GM23338 (cell line): ENCODE measurements around the gene GEMIN2. TPM values are rescaled to one million over a fixed set of nuclear protein-coding genes. Genes with fewer than 3 reads are reported as not detected.

ENCODE experiments used
- ATAC-seq: fragments of 200-7000 bp; cut with Tn5 transposase; 3 replicates; pipeline ENCODE4 v1.9.1; 2020
- DNase-seq: peaks from one replicate; pipeline ENCODE4 v3.0.0-alpha.2; 2015; ENCODE audit warnings: low spot score
- H2AFZ ChIP-seq: fragments of 200-600 bp; sonication (generic); 2 replicates; pipeline ENCODE4 v1.8.0; 2016; ENCODE audit warnings: antibody characterized with exemption, mild to moderate bottlenecking, moderate library complexity
- H3F3A ChIP-seq: fragments of 200-600 bp; sonication (generic); replicated peaks from 2 replicates; pipeline ENCODE4 v1.8.0; 2017; ENCODE audit warnings: antibody characterized with exemption, mixed run types, low read depth
- H3K27ac ChIP-seq: fragments of 200-600 bp; sonication (generic); 2 replicates; pipeline ENCODE4 v1.6.1; 2016; ENCODE audit warnings: low read depth
- H3K27me3 ChIP-seq: fragments of 200-600 bp; sonication (generic); 2 replicates; pipeline ENCODE4 v1.8.0; 2016; ENCODE audit warnings: mild to moderate bottlenecking, mixed run types, moderate library complexity; ENCODE audit not compliant: insufficient read depth
- H3K36me3 ChIP-seq: fragments of 200-600 bp; sonication (generic); 2 replicates; pipeline ENCODE4 v1.8.0; 2016; ENCODE audit warnings: mild to moderate bottlenecking; ENCODE audit not compliant: insufficient read depth
- H3K4me1 ChIP-seq: fragments of 200-600 bp; sonication (generic); 2 replicates; pipeline ENCODE4 v1.8.0; 2016; ENCODE audit warnings: mild to moderate bottlenecking, moderate library complexity; ENCODE audit not compliant: insufficient read depth
- H3K4me2 ChIP-seq: fragments of 200-600 bp; sonication (generic); 2 replicates; pipeline ENCODE4 v1.7.1; 2017; ENCODE audit warnings: mixed run types
- H3K4me3 ChIP-seq: fragments of 200-600 bp; sonication (generic); 2 replicates; pipeline ENCODE4 v1.6.1; 2016; ENCODE audit warnings: mixed run types
- H3K79me2 ChIP-seq: fragments of 200-600 bp; sonication (generic); replicated peaks from 2 replicates; pipeline ENCODE4 v1.8.0; 2017; ENCODE audit warnings: mild to moderate bottlenecking; ENCODE audit not compliant: insufficient read depth
- H3K9me2 ChIP-seq: fragments of 200-600 bp; sonication (generic); 2 replicates; pipeline ENCODE4 v1.8.0; 2017; ENCODE audit not compliant: insufficient read depth
- H4K20me1 ChIP-seq: fragments of 200-600 bp; sonication (generic); replicated peaks from 2 replicates; pipeline ENCODE4 v1.8.0; 2017; ENCODE audit warnings: mild to moderate bottlenecking; ENCODE audit not compliant: insufficient read depth
- H3K27ac Mint-ChIP-seq: 2 replicates; pipeline ENCODE4 v1.8.0; 2020; ENCODE audit warnings: inconsistent platforms, mild to moderate bottlenecking, moderate library complexity, mixed read lengths
- H3K27me3 Mint-ChIP-seq: 3 replicates; pipeline ENCODE4 v1.8.0; 2022; ENCODE audit warnings: low read depth, mild to moderate bottlenecking, moderate library complexity, mixed read lengths, inconsistent platforms; ENCODE audit not compliant: insufficient read depth, poor library complexity
- H3K36me3 Mint-ChIP-seq: 3 replicates; pipeline ENCODE4 v1.8.0; 2021; ENCODE audit warnings: low read depth, mild to moderate bottlenecking, inconsistent platforms, moderate library complexity, mixed read lengths
- H3K4me1 Mint-ChIP-seq: 3 replicates; pipeline ENCODE4 v1.8.0; 2020; ENCODE audit warnings: mild to moderate bottlenecking, inconsistent platforms, mixed read lengths
- H3K4me3 Mint-ChIP-seq: 3 replicates; pipeline ENCODE4 v1.8.0; 2021; ENCODE audit warnings: moderate library complexity, mild to moderate bottlenecking, inconsistent platforms, mixed read lengths
- H3K9me3 Mint-ChIP-seq: 3 replicates; pipeline ENCODE4 v1.8.0; 2020; ENCODE audit warnings: moderate library complexity, mild to moderate bottlenecking, inconsistent platforms, mixed read lengths
- CREB1 ChIP-seq: fragments of 250-450 bp; sonication (Bioruptor Pico); IDR thresholded peaks from 2 replicates; pipeline ENCODE4 v1.5.0; 2020; ENCODE audit warnings: low read depth, mild to moderate bottlenecking, moderate library complexity
- EZH2 ChIP-seq: fragments of 200-600 bp; sonication (generic); IDR thresholded peaks from one replicate; pipeline ENCODE4 v1.8.0; 2017; ENCODE audit warnings: antibody characterized with exemption, mild to moderate bottlenecking, low read depth; ENCODE audit not compliant: unreplicated experiment
- EZH2phosphoT487 ChIP-seq: fragments of 200-600 bp; sonication (generic); IDR thresholded peaks from one replicate; pipeline ENCODE4 v1.8.1; 2018; ENCODE audit warnings: antibody characterized with exemption; ENCODE audit not compliant: unreplicated experiment
- JUNB ChIP-seq: IDR thresholded peaks from one replicate; pipeline ENCODE4 v1.6.1; 2016; ENCODE audit warnings: antibody characterized with exemption; ENCODE audit not compliant: unreplicated experiment
- NANOG ChIP-seq: IDR thresholded peaks from 2 replicates; pipeline ENCODE4 v1.6.1; 2016; ENCODE audit warnings: antibody characterized with exemption, borderline replicate concordance
- STAT1 ChIP-seq: IDR thresholded peaks from one replicate; pipeline ENCODE4 v1.6.1; 2016; ENCODE audit warnings: antibody characterized with exemption; ENCODE audit not compliant: unreplicated experiment
- ZNF331 ChIP-seq: fragments of 250-450 bp; sonication (Bioruptor Pico); IDR thresholded peaks from 2 replicates; pipeline ENCODE4 v1.5.0; 2020; ENCODE audit warnings: low read depth, mild to moderate bottlenecking, moderate library complexity
- polyA plus RNA-seq: library from polyadenylated mRNA; unstranded; fragments of >200 nt; fragmentation: Nextera tagmentation; extraction: Ambion mirVana; gene quantifications from 2 replicates; pipeline ENCODE4 v1.2.1, GENCODE V29; 2016
- total RNA-seq: library from RNA; depleted of rRNA; stranded (reverse); fragments of >200 nt; shearing (Covaris generic); gene quantifications from 2 replicates; pipeline ENCODE4 v1.2.3, GENCODE V29; 2014
- TF ChIP-seq, protein P1 (sequence below): IDR thresholded peaks from one replicate; pipeline ENCODE4 v1.6.1; 2018; ENCODE audit warnings: antibody characterized with exemption; ENCODE audit not compliant: unreplicated experiment
- TF ChIP-seq, protein P2 (sequence below): IDR thresholded peaks from 2 replicates; pipeline ENCODE4 v1.6.1; 2016; ENCODE audit warnings: antibody characterized with exemption

The GEMIN2 gene
- total and polyA plus RNA-seq, 2 experiments from 2014 or later: 37.0 to 61.6 TPM

DNA sequence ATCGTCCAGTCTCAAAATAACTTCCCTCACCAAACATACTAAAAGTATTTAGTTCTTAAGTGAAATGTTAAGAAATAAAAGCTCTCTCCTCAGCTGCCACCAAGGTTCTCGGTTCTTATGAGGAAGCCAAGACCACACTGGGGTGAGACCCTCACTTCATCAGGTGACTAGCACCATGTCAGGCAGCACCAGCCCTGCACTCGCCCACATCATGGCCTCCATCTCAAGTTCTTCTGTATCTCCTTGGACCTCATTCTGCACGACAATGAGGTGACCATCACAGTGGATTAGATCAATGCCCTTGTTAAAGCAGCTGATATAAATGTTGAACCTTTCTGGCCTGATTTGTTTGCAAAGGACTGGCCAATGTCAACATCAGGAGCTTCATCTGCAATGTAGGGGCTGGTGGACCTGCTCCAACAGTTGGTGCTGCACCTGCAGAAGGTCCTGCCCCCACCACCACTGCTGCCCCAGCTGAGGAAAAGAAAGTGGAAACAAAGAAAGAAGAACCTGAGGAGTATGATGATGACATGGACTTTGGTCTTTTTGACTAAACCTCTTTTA, 23.5 kb upstream of the GEMIN2 start:
- Histone ChIP-seq H3K4me3 (no peak overlapping the region), H3K79me2 (no peaks in the 10 kb centered on the region), H3K9me2 (no peaks in the 10 kb centered on the region), H2AFZ (no peak overlapping the region), H3K4me1 (no peaks in the 10 kb centered on the region), H3K36me3 (peaks cover 51% of the 10 kb centered on the region), H3K27ac (no peak overlapping the region), H3K27me3 (no peaks in the 10 kb centered on the region), H3K4me2 (no peak overlapping the region), H3F3A (no peaks in the 10 kb centered on the region), H4K20me1 (0 out of 2 replicates have a peak, but pooled peaks cover 8% of the 10 kb centered on the region)
- peaks cover 62% of the 10 kb centered on the region for H3K36me3 Mint-ChIP-seq
- no peaks in the 10 kb centered on the region for H3K9me3 Mint-ChIP-seq
- H3K27ac Mint-ChIP-seq: no peak overlapping the region
- ATAC-seq (no peak), DNase-seq (no peak)
- no peak overlapping the region for H3K4me3 Mint-ChIP-seq
- H3K27me3 Mint-ChIP-seq: no peaks in the 10 kb centered on the region
- no peak for TF ChIP-seq NANOG
- no peaks in the 10 kb centered on the region; the same call in 2 of the 3 replicates for H3K4me1 Mint-ChIP-seq

DNA sequence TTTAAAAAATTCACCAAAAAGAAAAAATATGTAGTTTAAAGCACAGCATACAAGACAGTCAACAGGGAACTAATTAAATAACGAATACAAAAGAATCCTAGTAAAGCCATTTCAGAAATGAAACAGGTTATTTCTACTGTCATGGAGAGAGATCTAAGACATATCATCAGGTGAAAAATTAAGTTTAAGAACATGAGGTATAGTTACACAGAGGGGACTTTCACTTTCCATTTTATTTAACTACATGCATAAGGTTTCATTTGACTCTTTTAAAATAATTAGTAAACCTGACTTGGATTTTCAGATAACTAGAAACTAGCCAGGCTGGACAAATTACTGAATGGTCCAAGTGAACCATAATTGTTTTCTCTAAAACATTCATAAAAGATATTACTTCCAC, 22.4 kb upstream of the GEMIN2 start:
- Mint-ChIP-seq H3K4me1 (no peaks in the 10 kb centered on the region; the same call in 2 of the 3 replicates), H3K36me3 (peaks cover 56% of the 10 kb centered on the region), H3K27me3 (no peaks in the 10 kb centered on the region), H3K27ac (no peak overlapping the region), H3K4me3 (no peak overlapping the region), H3K9me3 (no peaks in the 10 kb centered on the region)
- H2AFZ ChIP-seq: no peak overlapping the region
- ATAC-seq (no peak), DNase-seq (no peak)
- no peaks in the 10 kb centered on the region for H3K4me1 ChIP-seq
- H3K27ac ChIP-seq: no peak overlapping the region
- 0 out of 2 replicates have a peak, but pooled peaks cover 8% of the 10 kb centered on the region for H4K20me1 ChIP-seq
- TF ChIP-seq ZNF331 (no peak), STAT1 (no peak), CREB1 (CRISPR knock-in tag) (no peak), EZH2 (no peak), NANOG (no peak), JUNB (no peak), EZH2phosphoT487 (no peak)
- TF ChIP-seq, protein P1, sequence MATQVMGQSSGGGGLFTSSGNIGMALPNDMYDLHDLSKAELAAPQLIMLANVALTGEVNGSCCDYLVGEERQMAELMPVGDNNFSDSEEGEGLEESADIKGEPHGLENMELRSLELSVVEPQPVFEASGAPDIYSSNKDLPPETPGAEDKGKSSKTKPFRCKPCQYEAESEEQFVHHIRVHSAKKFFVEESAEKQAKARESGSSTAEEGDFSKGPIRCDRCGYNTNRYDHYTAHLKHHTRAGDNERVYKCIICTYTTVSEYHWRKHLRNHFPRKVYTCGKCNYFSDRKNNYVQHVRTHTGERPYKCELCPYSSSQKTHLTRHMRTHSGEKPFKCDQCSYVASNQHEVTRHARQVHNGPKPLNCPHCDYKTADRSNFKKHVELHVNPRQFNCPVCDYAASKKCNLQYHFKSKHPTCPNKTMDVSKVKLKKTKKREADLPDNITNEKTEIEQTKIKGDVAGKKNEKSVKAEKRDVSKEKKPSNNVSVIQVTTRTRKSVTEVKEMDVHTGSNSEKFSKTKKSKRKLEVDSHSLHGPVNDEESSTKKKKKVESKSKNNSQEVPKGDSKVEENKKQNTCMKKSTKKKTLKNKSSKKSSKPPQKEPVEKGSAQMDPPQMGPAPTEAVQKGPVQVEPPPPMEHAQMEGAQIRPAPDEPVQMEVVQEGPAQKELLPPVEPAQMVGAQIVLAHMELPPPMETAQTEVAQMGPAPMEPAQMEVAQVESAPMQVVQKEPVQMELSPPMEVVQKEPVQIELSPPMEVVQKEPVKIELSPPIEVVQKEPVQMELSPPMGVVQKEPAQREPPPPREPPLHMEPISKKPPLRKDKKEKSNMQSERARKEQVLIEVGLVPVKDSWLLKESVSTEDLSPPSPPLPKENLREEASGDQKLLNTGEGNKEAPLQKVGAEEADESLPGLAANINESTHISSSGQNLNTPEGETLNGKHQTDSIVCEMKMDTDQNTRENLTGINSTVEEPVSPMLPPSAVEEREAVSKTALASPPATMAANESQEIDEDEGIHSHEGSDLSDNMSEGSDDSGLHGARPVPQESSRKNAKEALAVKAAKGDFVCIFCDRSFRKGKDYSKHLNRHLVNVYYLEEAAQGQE: no peak
- TF ChIP-seq, protein P2, sequence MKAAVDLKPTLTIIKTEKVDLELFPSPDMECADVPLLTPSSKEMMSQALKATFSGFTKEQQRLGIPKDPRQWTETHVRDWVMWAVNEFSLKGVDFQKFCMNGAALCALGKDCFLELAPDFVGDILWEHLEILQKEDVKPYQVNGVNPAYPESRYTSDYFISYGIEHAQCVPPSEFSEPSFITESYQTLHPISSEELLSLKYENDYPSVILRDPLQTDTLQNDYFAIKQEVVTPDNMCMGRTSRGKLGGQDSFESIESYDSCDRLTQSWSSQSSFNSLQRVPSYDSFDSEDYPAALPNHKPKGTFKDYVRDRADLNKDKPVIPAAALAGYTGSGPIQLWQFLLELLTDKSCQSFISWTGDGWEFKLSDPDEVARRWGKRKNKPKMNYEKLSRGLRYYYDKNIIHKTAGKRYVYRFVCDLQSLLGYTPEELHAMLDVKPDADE: no peak
- no peak overlapping the region for H3K4me3 ChIP-seq
- H3F3A ChIP-seq: no peaks in the 10 kb centered on the region
- H3K4me2 ChIP-seq: no peak overlapping the region
- no peaks in the 10 kb centered on the region for H3K9me2 ChIP-seq
- no peaks in the 10 kb centered on the region for H3K27me3 ChIP-seq
- peaks cover 7% of the 10 kb centered on the region for H3K79me2 ChIP-seq
- H3K36me3 ChIP-seq: peaks cover 43% of the 10 kb centered on the region
